Tibial nerve (tissue), 3 donors: ENCODE measurements around the gene MYOCOS.

Experiments
- POLR2A ChIP-seq, 2 donors: fragments of 450-650 bp; IDR thresholded peaks; one replicate each; pipeline ENCODE4 v1.6.1; 2017; ENCODE audit warnings: antibody characterized with exemption in 2 of 2, mild to moderate bottlenecking in 2 of 2, moderate library complexity in 2 of 2
- TF ChIP-seq, protein P1 (sequence below), 5 experiments: fragments of 200-600 bp in 3 of 5; fragments of 450-650 bp in 2 of 5; sonication (generic) in 3 of 5; IDR thresholded peaks; one replicate each; pipeline ENCODE4 v1.5.1; 2016 to 2019; ENCODE audit warnings: antibody characterized with exemption in 5 of 5, mild to moderate bottlenecking in 3 of 5, moderate library complexity in 2 of 5

DNA sequence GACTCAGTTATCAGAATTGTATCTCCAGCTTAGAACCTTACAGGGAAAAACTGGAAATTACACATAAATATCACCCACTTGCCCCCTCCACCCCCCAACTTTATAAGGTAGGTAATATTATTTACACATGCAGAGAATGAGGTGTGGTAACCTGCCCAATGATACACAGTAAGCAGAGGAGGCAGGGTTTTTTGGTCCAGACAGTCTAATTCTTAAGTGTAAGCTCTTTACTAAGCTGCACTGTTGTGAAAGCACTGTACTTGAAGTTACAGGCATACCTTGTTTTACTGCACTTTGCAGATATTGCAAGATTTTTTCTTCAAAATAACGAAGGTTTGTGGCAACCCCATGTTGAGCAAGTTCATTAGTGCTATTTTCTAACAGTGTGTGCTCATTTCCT is 24.8 kb upstream of the MYOCOS start:
- TF ChIP-seq, protein P1, sequence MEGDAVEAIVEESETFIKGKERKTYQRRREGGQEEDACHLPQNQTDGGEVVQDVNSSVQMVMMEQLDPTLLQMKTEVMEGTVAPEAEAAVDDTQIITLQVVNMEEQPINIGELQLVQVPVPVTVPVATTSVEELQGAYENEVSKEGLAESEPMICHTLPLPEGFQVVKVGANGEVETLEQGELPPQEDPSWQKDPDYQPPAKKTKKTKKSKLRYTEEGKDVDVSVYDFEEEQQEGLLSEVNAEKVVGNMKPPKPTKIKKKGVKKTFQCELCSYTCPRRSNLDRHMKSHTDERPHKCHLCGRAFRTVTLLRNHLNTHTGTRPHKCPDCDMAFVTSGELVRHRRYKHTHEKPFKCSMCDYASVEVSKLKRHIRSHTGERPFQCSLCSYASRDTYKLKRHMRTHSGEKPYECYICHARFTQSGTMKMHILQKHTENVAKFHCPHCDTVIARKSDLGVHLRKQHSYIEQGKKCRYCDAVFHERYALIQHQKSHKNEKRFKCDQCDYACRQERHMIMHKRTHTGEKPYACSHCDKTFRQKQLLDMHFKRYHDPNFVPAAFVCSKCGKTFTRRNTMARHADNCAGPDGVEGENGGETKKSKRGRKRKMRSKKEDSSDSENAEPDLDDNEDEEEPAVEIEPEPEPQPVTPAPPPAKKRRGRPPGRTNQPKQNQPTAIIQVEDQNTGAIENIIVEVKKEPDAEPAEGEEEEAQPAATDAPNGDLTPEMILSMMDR (IDR thresholded peaks at IDR 0.05) = no peak
- TF ChIP-seq POLR2A (IDR thresholded peaks at IDR 0.05) = no peak
